GM19467 (cell line): ENCODE results near the gene LRRK1.

ENCODE experiments used
- ATAC-seq: cut with Tn5 transposase; IDR thresholded peaks from one replicate; pipeline ENCODE4 v1.9.1; 2021; ENCODE audit warnings: mild to moderate bottlenecking, moderate library complexity; ENCODE audit not compliant: unreplicated experiment

The LRRK1 gene

DNA sequence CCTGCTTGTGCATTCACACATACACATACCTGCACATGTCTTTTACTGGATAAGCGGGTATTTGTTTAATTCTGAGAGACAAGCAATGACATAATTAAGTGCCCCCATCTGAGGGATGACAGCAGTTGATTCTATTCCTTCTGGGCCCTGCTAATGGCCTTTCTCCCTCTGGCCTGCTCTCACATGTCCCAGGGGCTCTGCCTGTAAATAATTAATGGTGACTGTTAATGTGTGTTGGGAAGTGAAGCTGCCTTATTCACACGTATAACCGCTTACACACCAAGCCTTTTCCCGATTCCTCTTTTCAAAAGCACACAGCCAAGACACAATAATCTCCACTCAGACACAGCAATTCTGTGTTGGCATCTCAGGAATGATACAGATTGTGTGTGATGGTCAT is 47.8 kb downstream of the LRRK1 start:
- peak; percentile 80 for ATAC-seq

GRCh38 chr15:100968050-100968966 is 49.2 kb downstream of the LRRK1 start:
- no peak for ATAC-seq

- ATAC-seq: no peak
Measured at GRCh38 chr15:100972975-100973350, 53.8 kb downstream of the LRRK1 start.

DNA sequence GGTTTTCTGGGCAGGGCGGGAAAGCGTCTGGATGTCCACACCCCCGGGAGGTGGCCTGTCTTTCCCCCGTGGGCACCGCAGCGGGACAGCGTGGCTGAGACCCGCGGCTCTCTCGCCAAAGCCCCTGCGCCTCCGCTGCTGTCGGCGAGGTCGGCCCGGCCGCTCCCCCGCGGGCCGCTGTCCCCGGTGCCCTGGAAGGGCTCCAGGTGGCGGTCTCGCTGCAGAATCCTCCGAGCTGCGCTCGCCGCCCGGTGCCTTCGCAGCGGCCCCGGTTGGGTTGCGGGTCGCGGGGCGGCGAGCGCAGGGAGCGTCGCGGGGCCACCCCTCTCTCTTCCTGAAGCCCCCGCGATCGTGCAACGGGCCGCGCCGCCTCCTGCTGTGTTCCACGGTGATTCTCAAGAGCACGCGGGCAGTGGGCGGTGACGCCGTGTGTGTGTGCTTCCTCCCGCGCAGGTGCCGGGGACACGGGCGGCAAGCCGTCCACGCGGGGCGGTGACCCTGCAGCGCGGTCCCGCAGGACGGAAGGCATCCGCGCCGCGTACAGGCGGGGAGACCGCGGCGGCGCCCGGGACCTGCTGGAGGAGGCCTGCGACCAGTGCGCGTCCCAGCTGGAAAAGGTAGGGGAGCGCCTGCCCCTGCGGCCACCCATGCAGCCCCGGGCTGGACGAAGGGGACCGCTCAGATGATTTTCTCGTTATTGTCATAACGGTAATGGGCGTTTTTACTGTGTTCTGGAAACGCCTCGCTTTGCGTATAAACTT is 54.4 kb downstream of the LRRK1 start:
- ATAC-seq: no peak

DNA sequence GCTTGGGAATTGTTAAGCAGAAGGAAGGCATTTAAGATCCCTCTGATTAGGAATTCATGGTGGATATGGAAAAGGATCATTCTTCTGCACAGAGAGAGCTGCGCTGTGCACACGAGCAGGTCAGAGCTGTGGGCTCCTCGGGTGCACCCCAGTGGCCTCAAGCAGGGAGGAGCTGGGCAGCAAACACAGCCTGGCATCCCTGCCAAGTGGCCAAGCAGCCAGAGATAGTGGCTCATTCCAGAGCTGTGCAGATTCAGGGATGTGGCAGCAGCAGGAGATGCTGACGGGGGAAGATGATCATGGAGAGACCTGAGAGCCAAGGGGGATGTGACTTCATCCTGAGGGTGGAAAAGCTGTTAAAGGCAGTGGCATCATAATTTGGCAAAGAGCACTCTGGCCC is 55.9 kb downstream of the LRRK1 start:
- ATAC-seq: no peak

- ATAC-seq: no peak
Measured at GRCh38 chr15:100980410-100981046, 61.4 kb downstream of the LRRK1 start.

- no peak for ATAC-seq
Measured at GRCh38 chr15:100981086-100981485, 61.9 kb downstream of the LRRK1 start.

DNA sequence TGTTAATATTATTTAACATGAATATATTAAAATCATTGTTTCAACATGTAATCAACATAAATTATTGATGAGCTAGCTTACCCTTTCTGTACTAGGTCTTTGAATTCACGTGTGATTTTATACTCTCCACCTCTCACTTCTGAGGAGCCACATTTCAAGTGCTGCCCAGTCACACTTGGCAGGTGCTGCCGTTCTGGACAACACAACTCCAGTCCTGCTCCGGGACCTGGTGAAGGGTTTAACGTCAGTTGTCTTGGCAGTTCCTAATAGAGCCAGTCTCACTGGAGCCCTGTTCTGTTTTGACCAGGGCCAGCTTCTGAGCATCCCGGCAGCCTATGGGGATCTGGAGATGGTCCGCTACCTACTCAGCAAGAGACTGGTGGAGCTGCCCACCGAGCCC is 64.1 kb downstream of the LRRK1 start:
- ATAC-seq: no peak

DNA sequence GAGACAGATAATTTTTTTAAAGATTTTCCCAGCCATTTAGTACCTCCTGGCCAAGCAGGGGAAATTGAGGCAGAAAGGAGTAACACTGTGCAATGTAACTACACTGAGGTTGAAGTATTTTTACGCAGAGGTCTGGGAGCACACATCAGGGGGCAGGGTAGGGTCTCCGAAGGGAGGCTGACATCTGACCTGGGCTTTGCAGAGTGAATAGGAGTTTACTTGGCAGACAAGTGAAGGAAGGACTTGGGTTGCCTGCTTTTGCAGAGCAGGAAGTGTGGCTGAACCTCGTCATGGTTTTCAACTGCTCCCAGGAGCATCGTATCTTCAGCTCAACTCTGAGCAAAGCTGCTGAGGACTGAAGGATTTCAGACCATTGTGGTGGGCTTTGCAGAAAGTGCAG is 66.2 kb downstream of the LRRK1 start:
- ATAC-seq: no peak

GRCh38 chr15:100986158-100986896 is 67.2 kb downstream of the LRRK1 start:
- no peak for ATAC-seq

DNA sequence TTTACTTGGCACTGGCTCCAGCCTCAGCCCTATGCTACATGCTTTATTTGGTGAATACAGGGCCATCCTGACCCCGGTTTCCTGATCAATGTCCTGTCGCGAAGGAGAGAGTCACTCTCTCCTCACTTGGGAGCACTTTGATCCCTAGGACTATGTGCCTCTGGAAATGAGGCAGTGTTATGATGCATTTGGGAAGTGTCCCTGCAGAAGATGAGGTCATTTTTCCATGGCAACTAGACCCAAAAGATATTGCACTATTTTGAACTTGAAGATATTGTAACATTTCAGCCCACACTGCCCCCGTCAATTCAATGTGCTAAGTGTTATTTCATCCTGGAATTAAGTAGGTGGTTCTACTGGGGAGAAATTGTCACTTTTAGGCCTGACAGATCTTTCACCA is 68.0 kb downstream of the LRRK1 start:
- ATAC-seq: no peak

- no peak for ATAC-seq
Measured at GRCh38 chr15:100988297-100988696, 69.1 kb downstream of the LRRK1 start.

DNA sequence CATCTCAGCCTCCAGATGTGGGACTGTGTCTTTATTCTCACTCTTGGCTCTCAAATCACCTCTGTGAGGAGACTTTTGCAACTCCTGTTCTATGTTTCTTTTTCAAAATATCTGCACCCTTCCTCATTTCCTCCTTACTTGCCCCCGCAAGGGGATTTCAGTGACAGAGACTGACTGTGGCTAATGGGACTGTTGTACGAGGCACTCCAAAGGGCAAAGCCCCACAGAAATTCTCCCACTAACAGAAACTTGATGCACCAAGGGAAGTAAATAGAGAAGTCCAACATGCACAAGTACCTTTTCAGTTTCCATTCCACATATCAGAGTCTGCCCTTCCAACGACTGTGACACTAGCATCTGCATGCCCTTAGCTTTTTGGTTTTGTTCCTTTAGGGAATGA is 69.7 kb downstream of the LRRK1 start:
- ATAC-seq: no peak

DNA sequence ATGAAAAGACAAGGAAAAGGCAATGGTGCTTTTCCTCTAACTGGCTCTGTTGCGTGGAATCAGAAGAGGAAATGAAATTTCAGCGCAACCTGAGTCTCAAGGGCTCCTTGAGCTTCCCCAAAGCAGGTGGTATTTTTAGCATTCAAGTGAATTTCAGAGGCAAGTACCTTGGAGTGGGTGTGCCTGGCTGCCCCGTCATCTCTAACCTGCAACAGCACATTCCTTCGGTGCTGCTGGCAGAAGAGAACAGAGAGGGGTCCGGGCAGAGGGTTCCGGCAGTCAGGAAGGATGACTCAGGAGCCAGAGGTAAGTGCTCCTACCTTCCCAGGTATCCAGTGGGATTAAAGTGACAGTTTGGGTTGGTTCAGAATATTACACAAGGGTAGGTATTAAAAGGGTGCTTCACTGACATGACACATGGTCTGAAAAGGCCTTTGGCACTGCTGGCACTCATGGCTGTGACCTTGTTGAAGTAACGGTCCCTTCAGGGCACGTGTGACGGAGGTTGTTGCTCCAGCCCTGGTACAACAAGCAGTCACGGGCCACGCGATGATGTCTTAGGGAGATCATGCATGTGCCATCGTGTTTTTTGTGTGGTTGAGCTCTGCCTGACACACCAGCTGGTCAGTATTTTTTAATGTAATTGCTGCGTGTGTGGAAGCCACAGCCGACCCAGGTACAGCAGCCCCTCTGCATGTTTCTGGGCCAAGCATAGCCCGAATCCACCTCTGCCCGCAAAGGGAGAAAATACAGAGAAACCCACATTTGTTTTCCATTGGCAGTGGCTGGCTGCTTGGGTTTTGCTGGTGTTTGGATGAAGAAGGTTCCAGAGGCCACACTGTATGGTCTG is 75.7 kb downstream of the LRRK1 start:
- ATAC-seq: no peak

- no peak for ATAC-seq
Measured at GRCh38 chr15:100995471-100996430, 76.6 kb downstream of the LRRK1 start.

- no peak for ATAC-seq
Measured at GRCh38 chr15:100997442-100997841, 78.3 kb downstream of the LRRK1 start.

GRCh38 chr15:100998630-100999029 is 79.5 kb downstream of the LRRK1 start:
- no peak for ATAC-seq

DNA sequence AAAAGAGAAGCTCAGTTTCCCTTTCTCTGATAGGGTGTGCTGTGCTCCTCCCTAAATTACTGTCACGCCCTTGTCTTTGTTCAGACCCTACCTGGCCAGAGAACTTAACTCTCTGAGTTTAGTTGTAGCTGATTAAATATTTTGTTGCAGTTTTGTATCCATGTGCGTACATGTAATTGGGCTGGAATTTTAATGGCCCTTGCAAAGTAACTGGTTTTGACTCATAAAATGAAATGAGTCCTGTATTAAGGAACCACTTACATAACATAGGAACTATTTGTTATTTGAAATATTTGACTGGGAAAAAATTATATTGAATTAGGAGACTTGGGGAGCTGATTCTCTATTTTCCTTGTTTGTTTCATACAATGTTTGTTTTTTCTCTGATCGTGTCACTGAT is 80.2 kb downstream of the LRRK1 start:
- ATAC-seq: no peak

DNA sequence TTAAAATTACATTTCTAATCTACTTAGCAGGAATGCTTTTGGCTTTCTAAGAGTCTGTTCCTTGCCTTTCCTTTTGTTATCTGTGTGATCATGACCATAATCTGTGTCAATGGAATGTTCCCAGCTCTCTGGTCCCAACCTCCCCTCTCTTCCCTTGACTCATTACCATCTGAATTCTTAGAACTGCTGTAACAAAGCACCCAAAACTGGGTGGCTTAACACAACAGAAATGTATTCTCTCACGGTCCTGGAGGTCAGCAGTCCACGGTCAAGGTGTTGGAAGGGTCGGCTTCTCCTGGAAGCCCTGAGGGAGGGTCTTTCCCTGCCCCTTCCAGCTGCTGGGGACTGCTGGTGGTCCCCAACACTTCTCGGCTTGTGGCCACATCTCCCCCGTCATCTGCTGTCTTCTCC is 81.1 kb downstream of the LRRK1 start:
- ATAC-seq: no peak
